GM23338 (cell line): ENCODE data around the gene INTS2.

Experiments used
- CREB1 ChIP-seq: fragments of 250-450 bp; sonication (Bioruptor Pico); IDR thresholded peaks from 2 replicates; pipeline ENCODE4 v1.5.0; 2020; ENCODE audit warnings: low read depth, mild to moderate bottlenecking, moderate library complexity
- CTCF ChIP-seq, 2 experiments: fragments of 200-600 bp in 1 of 2; sonication (generic) in 1 of 2; conservative IDR thresholded peaks; 2 replicates each; pipeline versions ENCODE4 v1.5.1 to v1.6.1; 2016 to 2017; ENCODE audit warnings: antibody characterized with exemption in 2 of 2, low read depth in 2 of 2, mild to moderate bottlenecking in 2 of 2, moderate library complexity in 1 of 2
- ETS1 ChIP-seq: IDR thresholded peaks from 2 replicates; pipeline ENCODE4 v1.6.1; 2016; ENCODE audit warnings: antibody characterized with exemption
- EZH2 ChIP-seq: fragments of 200-600 bp; sonication (generic); IDR thresholded peaks from one replicate; pipeline ENCODE4 v1.8.0; 2017; ENCODE audit warnings: antibody characterized with exemption, mild to moderate bottlenecking, low read depth; ENCODE audit not compliant: unreplicated experiment
- EZH2phosphoT487 ChIP-seq: fragments of 200-600 bp; sonication (generic); IDR thresholded peaks from one replicate; pipeline ENCODE4 v1.8.1; 2018; ENCODE audit warnings: antibody characterized with exemption; ENCODE audit not compliant: unreplicated experiment
- JUNB ChIP-seq: IDR thresholded peaks from one replicate; pipeline ENCODE4 v1.6.1; 2016; ENCODE audit warnings: antibody characterized with exemption; ENCODE audit not compliant: unreplicated experiment
- NANOG ChIP-seq: IDR thresholded peaks from 2 replicates; pipeline ENCODE4 v1.6.1; 2016; ENCODE audit warnings: antibody characterized with exemption, borderline replicate concordance
- POLR2AphosphoS5 ChIP-seq: IDR thresholded peaks from 2 replicates; pipeline ENCODE4 v1.6.1; 2016; ENCODE audit warnings: antibody characterized with exemption, low read depth
- REST ChIP-seq: IDR thresholded peaks from one replicate; pipeline ENCODE4 v1.6.1; 2018; ENCODE audit warnings: antibody characterized with exemption; ENCODE audit not compliant: unreplicated experiment
- STAT1 ChIP-seq: IDR thresholded peaks from one replicate; pipeline ENCODE4 v1.6.1; 2016; ENCODE audit warnings: antibody characterized with exemption; ENCODE audit not compliant: unreplicated experiment
- ZNF114 ChIP-seq: fragments of 250-450 bp; sonication (Bioruptor Pico); IDR thresholded peaks from 2 replicates; pipeline ENCODE4 v1.5.0; 2020; ENCODE audit warnings: mild to moderate bottlenecking, moderate library complexity
- ZNF331 ChIP-seq: fragments of 250-450 bp; sonication (Bioruptor Pico); IDR thresholded peaks from 2 replicates; pipeline ENCODE4 v1.5.0; 2020; ENCODE audit warnings: low read depth, mild to moderate bottlenecking, moderate library complexity
- ZNF462 ChIP-seq: fragments of 250-450 bp; sonication (Bioruptor Pico); IDR thresholded peaks from 2 replicates; pipeline ENCODE4 v1.5.0; 2020; ENCODE audit warnings: mild to moderate bottlenecking, moderate library complexity

GRCh38 chr17:61926826-61927207 lies 965 bp downstream of the INTS2 start:
- no peak for TF ChIP-seq CTCF (conservative IDR thresholded peaks at IDR 0.05; ENCODE audit: low read depth in 2 of 2)
- no peak for TF ChIP-seq STAT1
- no peak for TF ChIP-seq CREB1 (CRISPR knock-in tag)
- TF ChIP-seq POLR2AphosphoS5: no peak
- no peak for TF ChIP-seq EZH2
- no peak for TF ChIP-seq JUNB
- no peak for TF ChIP-seq ZNF331 (CRISPR knock-in tag)
- no peak for TF ChIP-seq REST
- no peak for TF ChIP-seq EZH2phosphoT487
- no peak for TF ChIP-seq ZNF114
- no peak for TF ChIP-seq ETS1
- no peak for TF ChIP-seq NANOG
- no peak for TF ChIP-seq ZNF462 (CRISPR knock-in tag)
